C4-2B (cell line): ENCODE measurements around the gene NABP2.

Source experiments
- H3K27ac ChIP-seq: fragments of 450-650 bp; 2 replicates; pipeline ENCODE4 v1.5.1; 2017
- CTCF ChIP-seq: fragments of 450-650 bp; conservative IDR thresholded peaks from 2 replicates; pipeline ENCODE4 v1.5.1; 2017; ENCODE audit warnings: mild to moderate bottlenecking
- ZFX ChIP-seq: fragments of 450-650 bp; IDR thresholded peaks from 2 replicates; pipeline ENCODE4 v1.6.1; 2017

The NABP2 gene

GRCh38 chr12:56224102-56224701 is at the start of gene NABP2:
Gene NABP2, plus strand, starts transcription at chr12:56224342. Its CDS starts 515 bp downstream, at chr12:56224857.
- peak; percentile 100 for TF ChIP-seq CTCF
- no peak for TF ChIP-seq ZFX
- peak within 1 kb of the TSS; percentile 93 for H3K27ac ChIP-seq

DNA sequence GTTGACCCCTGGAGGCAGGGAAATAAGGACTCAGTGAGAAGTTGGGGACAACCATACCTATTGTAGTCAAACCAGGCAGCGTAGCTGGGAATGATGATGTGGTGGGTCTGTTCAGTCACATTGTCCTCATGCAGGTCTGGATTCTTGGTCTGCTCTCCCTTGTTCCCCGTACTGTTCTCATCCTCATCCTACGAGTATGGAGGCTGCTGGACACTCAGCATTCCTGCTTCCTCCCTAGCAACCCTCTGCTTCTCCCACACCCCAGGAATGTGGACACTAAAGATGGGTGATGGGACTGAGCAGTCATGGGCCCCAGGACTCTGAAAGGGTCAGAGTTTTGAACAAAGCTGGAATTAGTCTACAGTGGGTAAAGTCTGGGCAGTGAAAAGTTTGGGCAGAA is 45.8 kb upstream of the NABP2 start:
- no peak overlapping the region for H3K27ac ChIP-seq
- TF ChIP-seq CTCF, result no peak
- no peak for TF ChIP-seq ZFX

DNA sequence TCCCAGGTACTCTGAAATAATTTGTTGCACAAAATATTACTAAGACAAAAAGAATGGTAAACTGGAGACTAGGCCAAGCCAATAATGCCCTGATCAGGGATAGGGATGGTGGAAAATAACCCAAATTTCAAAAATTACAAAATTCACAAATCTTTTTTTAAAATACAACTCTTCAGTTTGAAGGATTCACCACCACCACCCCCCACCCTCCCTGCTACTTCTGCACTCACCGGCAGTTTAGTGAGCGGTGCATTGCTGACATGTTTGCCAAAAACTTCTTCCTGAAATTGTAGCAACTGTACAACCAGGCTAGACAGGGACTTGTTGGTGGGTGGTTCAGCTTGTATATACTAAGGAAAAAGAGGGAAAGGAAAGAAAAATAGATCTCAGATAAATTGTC is 37.2 kb upstream of the NABP2 start:
- H3K27ac ChIP-seq, result no peak overlapping the region
- TF ChIP-seq CTCF (no peak), ZFX (no peak)

DNA sequence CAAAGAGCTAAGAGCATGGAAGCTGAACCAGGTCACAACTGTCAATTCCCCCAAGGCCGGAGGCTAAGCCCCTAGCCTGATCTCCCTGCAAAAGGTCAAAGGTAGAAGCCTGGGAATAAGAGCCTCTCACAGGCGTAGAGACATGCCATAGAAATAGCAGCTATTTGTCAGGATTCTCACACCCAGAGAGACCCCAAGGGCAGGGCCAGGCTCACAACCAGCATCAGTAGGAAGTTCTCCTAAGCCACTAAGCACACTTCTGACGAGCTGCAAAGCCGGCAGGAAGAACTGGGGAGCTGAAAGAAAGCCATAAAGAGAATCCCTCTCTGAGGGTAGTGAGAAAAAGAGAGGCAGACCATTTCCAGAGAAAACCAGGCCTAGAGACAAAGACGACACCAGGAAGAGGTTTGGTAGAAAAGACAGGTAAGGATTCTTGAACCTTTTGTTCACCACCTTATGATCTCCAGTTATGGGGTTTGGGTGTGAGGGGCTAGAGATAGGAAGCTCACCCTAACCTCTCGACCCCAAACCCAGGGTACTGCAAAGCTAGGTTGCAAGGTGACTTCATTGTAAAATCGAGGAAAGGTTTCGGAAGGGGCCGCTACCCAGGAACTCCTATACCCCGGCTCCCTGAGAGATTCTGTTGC is 35.9 kb upstream of the NABP2 start:
- H3K27ac ChIP-seq, result peak overlapping the region; percentile 84
- TF ChIP-seq ZFX, result no peak
- no peak for TF ChIP-seq CTCF

GRCh38 chr12:56188778-56189098 is 35.4 kb upstream of the NABP2 start:
- peak overlapping the region; percentile 84 for H3K27ac ChIP-seq
- TF ChIP-seq ZFX (no peak), CTCF (no peak)

DNA sequence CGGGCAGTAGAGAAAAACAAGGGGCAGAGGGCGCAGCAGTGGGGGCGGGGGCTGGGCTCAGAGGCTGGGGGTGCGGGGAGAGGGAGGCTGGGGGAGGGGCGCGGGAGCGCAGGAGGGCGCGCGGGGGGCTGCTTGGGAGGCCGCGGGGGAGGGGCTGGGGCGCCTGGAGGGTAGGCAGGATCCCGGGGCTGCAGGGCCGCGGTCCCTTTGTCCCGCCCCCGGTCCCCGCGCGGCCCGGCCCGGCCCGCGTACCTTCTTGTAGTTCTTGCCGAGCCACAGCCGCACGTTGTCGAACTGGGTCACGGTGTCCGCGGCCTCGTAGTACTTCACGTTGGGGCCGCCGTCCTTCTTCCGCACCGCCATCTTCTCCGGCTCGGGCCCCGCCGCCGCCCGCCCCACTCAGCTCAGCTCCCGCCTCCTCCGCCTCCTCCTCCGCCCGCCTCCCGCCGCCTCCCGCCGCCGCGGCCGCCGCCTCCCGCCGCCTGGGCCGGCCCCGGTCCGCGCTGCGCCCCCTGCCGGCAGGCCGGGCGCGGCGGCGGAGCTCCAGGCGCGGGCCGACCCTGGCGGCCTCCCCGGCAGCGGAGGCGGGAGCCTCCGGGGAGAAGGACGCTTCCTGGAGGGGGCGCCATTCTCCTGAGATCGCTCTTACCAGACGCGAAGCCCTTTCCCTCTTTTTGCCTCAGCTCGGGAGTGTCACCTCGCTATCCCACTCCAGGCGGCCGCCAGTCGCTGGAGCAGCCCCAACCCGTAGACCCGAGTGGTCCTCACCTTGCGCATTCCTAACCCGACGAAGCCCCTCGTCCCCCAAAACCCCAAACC is 34.8 kb upstream of the NABP2 start, which contains the start of gene SMARCC2:
TSS of gene SMARCC2 (minus strand) at position 385 of the 819 bp plus-strand sequence. CDS start at position 363, 22 bp downstream.
- TF ChIP-seq ZFX (peak; percentile 63), CTCF (peak; percentile 100)
- H3K27ac ChIP-seq, result peak within 1 kb of the TSS; percentile 84

- TF ChIP-seq CTCF, result 0 out of 2 replicates have a peak, but pooled peaks have one; percentile 55
- no peak for TF ChIP-seq ZFX
- H3K27ac ChIP-seq, result peak overlapping the region; percentile 84
These were observed 34.0 kb upstream of the NABP2 start for GRCh38 chr12:56189918-56190694.
